Psoas muscle (tissue), 8 donors: ENCODE measurements around the gene OSMR. TPM values are rescaled to one million over a fixed set of nuclear protein-coding genes. Genes with fewer than 3 reads are reported as not detected.

Experiments used
- ATAC-seq, 4 donors: fragments of 200-7000 bp; cut with Tn5 transposase; one replicate each; pipeline ENCODE4 v1.9.1; 2020; ENCODE audit warnings: moderate library complexity in 3 of 4, mild to moderate bottlenecking in 2 of 4
- DNase-seq, 2 donors: peaks; one replicate each; pipeline ENCODE4 v3.0.0-alpha.2; 2020
- H3K27ac ChIP-seq: fragments of 200-600 bp; one replicate; pipeline ENCODE4 v1.8.0; 2022
- H3K27me3 ChIP-seq, 3 donors: fragments of 200-600 bp in 1 of 3; one replicate each; pipeline versions ENCODE4 v1.6.1 to v1.8.0; 2013 to 2022; ENCODE audit warnings: low read length in 2 of 3, mild to moderate bottlenecking in 2 of 3, moderate library complexity in 1 of 3; ENCODE audit not compliant: insufficient read depth in 3 of 3
- H3K36me3 ChIP-seq, 2 donors: fragments of 200-600 bp in 1 of 2; one replicate each; pipeline versions ENCODE4 v1.6.1 to v1.8.0; 2013 to 2022; ENCODE audit warnings: low read depth in 1 of 2, mild to moderate bottlenecking in 1 of 2, moderate library complexity in 1 of 2; ENCODE audit not compliant: insufficient read depth in 1 of 2
- H3K4me1 ChIP-seq: fragments of 200-600 bp; one replicate; pipeline ENCODE4 v1.8.0; 2022
- H3K4me3 ChIP-seq: fragments of 200-600 bp; one replicate; pipeline ENCODE4 v1.8.0; 2022; ENCODE audit warnings: mild to moderate bottlenecking
- H3K9me3 ChIP-seq: fragments of 200-600 bp; one replicate; pipeline ENCODE4 v1.8.0; 2022
- CTCF ChIP-seq: fragments of 200-600 bp; IDR thresholded peaks from one replicate; pipeline ENCODE4 v1.8.0; 2022; ENCODE audit warnings: antibody characterized with exemption
- whole genome bisulfite sequencing, 3 donors: extraction: QIAGEN DNeasy Blood & Tissue Kit; methylation state at CpG; one replicate each; pipeline versions ENCODE4 v1.1.6 to v1.1.7; 2013; 5-methylcytosine and 5-hydroxymethylcytosine counted together
- intact Hi-C, 2 donors: fragments of 100-400 bp; cut with DNase I; formaldehyde crosslinking; loops; one replicate each; pipeline versions ENCODE4 v1.11.0 to v1.14.2; 2022
- polyA plus RNA-seq, 3 donors: library from polyadenylated mRNA; stranded (reverse); fragments of 200-250 nt; gene quantifications; one replicate each; pipeline ENCODE4 v1.2.3, GENCODE V29; 2013
- total RNA-seq, 4 donors: library from RNA; stranded (reverse); fragmentation: NEBNext Ultra II Directional in 2 of 4; extraction: Animal tissue kit (Norgen Biotek cat#: 25700) in 2 of 4; gene quantifications; one replicate each; pipeline versions ENCODE4 v1.2.1 to v1.2.4, GENCODE V29; 2021 to 2023
- donor health status: healthy with polysubstance abuse.
- donor health status: DM: no; HTN: no; CAD: no; lungs with moderate emphysema.
- donor health status: Bipolar disorder and iron deficiency.
- donor health status: healthy.
- donor health status: DM: yes; HTN: yes; CAD: no.
- donor health status: DM: no; HTN: no; CAD: no.
- donor health status: DM: no; HTN: no; CAD: no.
- donor health status: DM: yes; HTN: yes; CAD: no.

Gene OSMR
- total and polyA plus RNA-seq, 7 donors, result 3.2 to 27.0 (median 9.9) TPM

GRCh38 chr5:38922199-38922598 is 76.4 kb downstream of the OSMR start:
- Histone ChIP-seq H3K4me1 (no peaks in the 10 kb centered on the region), H3K36me3 (peaks cover 19 to 57% of the 10 kb centered on the region in 2 donors), H3K9me3 (no peaks in the 10 kb centered on the region), H3K27ac (no peak overlapping the region), H3K27me3 (no peaks in the 10 kb centered on the region), H3K4me3 (no peak overlapping the region)
- ATAC-seq (peak; percentile 61 to 74 (median 71)), DNase-seq (peak in 1 of 2 donors; percentile 39)
- intact Hi-C loops, result loop anchor here (5.0 to 10.0 kb wide), 3 partner anchors 87 to 497 kb away; no protein-coding TSS in a partner anchor
- TF ChIP-seq CTCF, result peak; percentile 68
- 22 to 30% (median 27%) methylated on average over 1 of the region's 1 CpG for WGBS, 3 donors

GRCh38 chr5:38923661-38924451 is 78.0 kb downstream of the OSMR start:
- WGBS, 3 donors, result 76 to 80% (median 78%) methylated on average over 3 of the region's 3 CpGs
- DNase-seq (no peak), ATAC-seq (peak in 2 of 4 donors; percentile 56 to 76)
- no peak overlapping the region for H3K27ac ChIP-seq
- H3K9me3 ChIP-seq, result no peaks in the 10 kb centered on the region
- peaks cover 14 to 44% of the 10 kb centered on the region in 2 donors for H3K36me3 ChIP-seq
- H3K27me3 ChIP-seq, result no peaks in the 10 kb centered on the region
- no peaks in the 10 kb centered on the region for H3K4me1 ChIP-seq
- H3K4me3 ChIP-seq, result no peak overlapping the region
- intact Hi-C loops, result loop anchor here (5.0 to 10.0 kb wide), 3 partner anchors 89 to 499 kb away; no protein-coding TSS in a partner anchor
- no peak for TF ChIP-seq CTCF

- Histone ChIP-seq H3K36me3 (peaks cover 18 to 38% of the 10 kb centered on the region in 2 donors), H3K27ac (no peak overlapping the region), H3K27me3 (no peaks in the 10 kb centered on the region), H3K4me3 (no peak overlapping the region), H3K9me3 (no peaks in the 10 kb centered on the region), H3K4me1 (no peaks in the 10 kb centered on the region)
- DNase-seq, result no peak
- intact Hi-C loops, result loop anchor here (10.0 kb wide), 2 partner anchors 91 to 501 kb away; no protein-coding TSS in a partner anchor
- TF ChIP-seq CTCF, result no peak
- WGBS, 3 donors, result 76 to 82% (median 81%) methylated on average over 6 of the region's 6 CpGs
- no peak for ATAC-seq
Measured at GRCh38 chr5:38925154-38925925, 79.5 kb downstream of the OSMR start.

- WGBS, 3 donors, result 83 to 88% (median 88%) methylated on average over 3 of the region's 3 CpGs
- H3K4me1 ChIP-seq, result no peaks in the 10 kb centered on the region
- DNase-seq (no peak), ATAC-seq (no peak)
- intact Hi-C loops, result loop anchor here (10.0 kb wide), 2 partner anchors 91 to 501 kb away; no protein-coding TSS in a partner anchor
- no peak for TF ChIP-seq CTCF
- H3K4me3 ChIP-seq, result no peak overlapping the region
- no peaks in the 10 kb centered on the region for H3K9me3 ChIP-seq
- H3K27ac ChIP-seq, result no peak overlapping the region
- peaks cover 18 to 38% of the 10 kb centered on the region in 2 donors for H3K36me3 ChIP-seq
- no peaks in the 10 kb centered on the region for H3K27me3 ChIP-seq
Measured at GRCh38 chr5:38926121-38926520, 80.3 kb downstream of the OSMR start.
